OCI-M1 (cell line): ENCODE results near the gene MOCOS.
A peak's percentile ranks its signal among the peaks of the same experiment; 100 is the strongest.

Experiments used
- DNase-seq: peaks from one replicate; lab custom pipeline; 2025; lab: John Stamatoyannopoulos, UW

MOCOS gene

GRCh38 chr18:36179562-36180355 lies 7.5 kb upstream of the MOCOS start:
- peak; percentile 90 for DNase-seq

GRCh38 chr18:36181441-36181840 lies 5.9 kb upstream of the MOCOS start:
- DNase-seq: no peak

GRCh38 chr18:36181898-36182506 lies 5.3 kb upstream of the MOCOS start:
- no peak for DNase-seq

GRCh38 chr18:36183033-36183432 lies 4.3 kb upstream of the MOCOS start:
- no peak for DNase-seq

- DNase-seq: no peak
Measured at GRCh38 chr18:36183987-36184386, 3.3 kb upstream of the MOCOS start.

GRCh38 chr18:36185157-36185556 lies 2.1 kb upstream of the MOCOS start:
- DNase-seq: no peak

GRCh38 chr18:36185901-36186460 lies 1.3 kb upstream of the MOCOS start:
- no peak for DNase-seq

GRCh38 chr18:36186461-36187192 lies 670 bp upstream of the MOCOS start:
- DNase-seq: no peak

- DNase-seq: no peak
Measured at GRCh38 chr18:36187826-36188721, 777 bp downstream of the MOCOS start.

- no peak for DNase-seq
Measured at GRCh38 chr18:36188916-36189315, 1.6 kb downstream of the MOCOS start.

GRCh38 chr18:36189486-36189885 lies 2.2 kb downstream of the MOCOS start:
- no peak for DNase-seq

GRCh38 chr18:36191286-36191685 lies 4.0 kb downstream of the MOCOS start:
- no peak for DNase-seq

GRCh38 chr18:36191711-36192110 lies 4.4 kb downstream of the MOCOS start:
- no peak for DNase-seq

GRCh38 chr18:36194600-36195315 lies 7.5 kb downstream of the MOCOS start:
- no peak for DNase-seq

GRCh38 chr18:36195427-36196122 lies 8.3 kb downstream of the MOCOS start:
- no peak for DNase-seq

GRCh38 chr18:36196238-36196995 lies 9.1 kb downstream of the MOCOS start:
- no peak for DNase-seq

GRCh38 chr18:36197511-36198166 lies 10.3 kb downstream of the MOCOS start:
- no peak for DNase-seq

- no peak for DNase-seq
Measured at GRCh38 chr18:36199691-36200295, 12.5 kb downstream of the MOCOS start.

- peak; percentile 38 for DNase-seq
Measured at GRCh38 chr18:36200354-36200771, 13.1 kb downstream of the MOCOS start.
